Measurements from ENCODE around the gene DPM3.

Gene DPM3

GRCh38 chr1:155116113-155116764 lies 24.1 kb downstream of the DPM3 start:
- TF ChIP-seq ZBTB10 (tag by site-specific recombination; IDR thresholded peaks at IDR 0.05): no peak
- peak; percentile 10; the same call in 1 of the 2 replicates for TF ChIP-seq PRDM10 (tag by site-specific recombination; IDR thresholded peaks at IDR 0.05)
- no peak for TF ChIP-seq ZNF169 (tag by site-specific recombination; IDR thresholded peaks at IDR 0.05)
- TF ChIP-seq ZXDB (tag by site-specific recombination; IDR thresholded peaks at IDR 0.05): no peak
- no peak for TF ChIP-seq ZNF24 (tag by site-specific recombination; IDR thresholded peaks at IDR 0.05)
- no peak for TF ChIP-seq IKZF3 (tag by site-specific recombination; IDR thresholded peaks at IDR 0.05)
- TF ChIP-seq ZNF549 (tag by site-specific recombination; IDR thresholded peaks at IDR 0.05): no peak
- no peak for TF ChIP-seq ZNF174 (tag by site-specific recombination; IDR thresholded peaks at IDR 0.05)
- peak; percentile 36; the same call in 1 of the 2 replicates for TF ChIP-seq GLIS1 (tag by site-specific recombination; IDR thresholded peaks at IDR 0.05)
- no peak overlapping the region for H3K4me3 ChIP-seq (ENCODE audit: low read depth, low read length)
- H3K9me3 ChIP-seq (ENCODE audit: control insufficient read depth, insufficient read depth, low read depth, low read length): no peaks in the 10 kb centered on the region
- H3K27ac ChIP-seq (ENCODE audit: extremely low read depth, low read depth, low read length): no peak overlapping the region
- POLR2A ChIA-PET: no interaction called here
- no peaks in the 10 kb centered on the region for H3K4me1 ChIP-seq (ENCODE audit: control insufficient read depth, insufficient read depth, low read length)
- no peaks in the 10 kb centered on the region for H3K36me3 ChIP-seq (ENCODE audit: control insufficient read depth in 2 of 2, insufficient read depth in 1 of 2, low read length in 2 of 2)
- CTCF ChIA-PET: interaction anchor here (1.2 to 3.3 kb wide), 5 partner anchors 10 to 56 kb away, joined by 3 to 22 read pairs (median 4); no protein-coding TSS in a partner anchor

GRCh38 chr1:155113450-155113980 lies 26.8 kb downstream of the DPM3 start:
- Histone ChIP-seq H3K4me3 (ENCODE audit: low read depth, low read length) (no peak overlapping the region), H3K36me3 (ENCODE audit: control insufficient read depth in 2 of 2, insufficient read depth in 1 of 2, low read length in 2 of 2) (no peaks in the 10 kb centered on the region), H3K4me1 (ENCODE audit: control insufficient read depth, insufficient read depth, low read length) (no peaks in the 10 kb centered on the region), H3K27ac (ENCODE audit: extremely low read depth, low read depth, low read length) (no peak overlapping the region), H3K9me3 (ENCODE audit: control insufficient read depth, insufficient read depth, low read depth, low read length) (no peaks in the 10 kb centered on the region)
- ChIA-PET POLR2A (no interaction called here), CTCF (interaction anchor here (0.7 to 3.3 kb wide), 3 partner anchors 22 to 54 kb away, joined by 6 to 22 read pairs (median 13); no protein-coding TSS in a partner anchor)
- peak; percentile 18; the same call in 1 of the 2 replicates for TF ChIP-seq ZNF600 (tag by site-specific recombination; IDR thresholded peaks at IDR 0.05)
- peak; percentile 37; the same call in 1 of the 2 replicates for TF ChIP-seq GLIS1 (tag by site-specific recombination; IDR thresholded peaks at IDR 0.05)
- TF ChIP-seq ZNF146 (tag by site-specific recombination; IDR thresholded peaks at IDR 0.05): no peak

GRCh38 chr1:155110826-155111225 lies 29.5 kb downstream of the DPM3 start:
- ChIA-PET POLR2A (no interaction called here), CTCF (interaction anchor here (0.6 to 0.8 kb wide), 3 partner anchors 19 to 1448 kb away, joined by 3 read pairs; no protein-coding TSS in a partner anchor)
- no peak for TF ChIP-seq OSR2 (tag by site-specific recombination; IDR thresholded peaks at IDR 0.05)
- TF ChIP-seq ZNF362 (tag by site-specific recombination; IDR thresholded peaks at IDR 0.05): no peak
- no peak for TF ChIP-seq ZNF530 (tag by site-specific recombination; IDR thresholded peaks at IDR 0.05; ENCODE audit: low read depth)
- TF ChIP-seq ZSCAN4 (tag by site-specific recombination; IDR thresholded peaks at IDR 0.05): no peak
- no peak for TF ChIP-seq ZNF138 (tag by site-specific recombination; IDR thresholded peaks at IDR 0.05; ENCODE audit: borderline replicate concordance)
- TF ChIP-seq ZEB2 (tag by site-specific recombination; IDR thresholded peaks at IDR 0.05): no peak

More at GRCh38 chr1:155110826-155111225, 29.5 kb downstream of the DPM3 start:
- Histone ChIP-seq H3K4me1 (ENCODE audit: control insufficient read depth, insufficient read depth, low read length) (no peaks in the 10 kb centered on the region), H3K27ac (ENCODE audit: extremely low read depth, low read depth, low read length) (no peak overlapping the region), H3K36me3 (ENCODE audit: control insufficient read depth in 2 of 2, insufficient read depth in 1 of 2, low read length in 2 of 2) (no peaks in the 10 kb centered on the region), H3K9me3 (ENCODE audit: control insufficient read depth, insufficient read depth, low read depth, low read length) (no peaks in the 10 kb centered on the region), H3K4me3 (ENCODE audit: low read depth, low read length) (no peak overlapping the region)
